HG03095 (cell line): ENCODE measurements around the gene FNDC11.
"Not testable (repeated sequence)": the region's sequence is repeated elsewhere in the genome, so short reads cannot be mapped to it uniquely, and the experiment has no call there.

Source experiments
- ATAC-seq: cut with Tn5 transposase; IDR thresholded peaks from one replicate; pipeline ENCODE4 v1.9.1; 2021; ENCODE audit warnings: moderate library complexity; ENCODE audit not compliant: unreplicated experiment

The FNDC11 gene

DNA sequence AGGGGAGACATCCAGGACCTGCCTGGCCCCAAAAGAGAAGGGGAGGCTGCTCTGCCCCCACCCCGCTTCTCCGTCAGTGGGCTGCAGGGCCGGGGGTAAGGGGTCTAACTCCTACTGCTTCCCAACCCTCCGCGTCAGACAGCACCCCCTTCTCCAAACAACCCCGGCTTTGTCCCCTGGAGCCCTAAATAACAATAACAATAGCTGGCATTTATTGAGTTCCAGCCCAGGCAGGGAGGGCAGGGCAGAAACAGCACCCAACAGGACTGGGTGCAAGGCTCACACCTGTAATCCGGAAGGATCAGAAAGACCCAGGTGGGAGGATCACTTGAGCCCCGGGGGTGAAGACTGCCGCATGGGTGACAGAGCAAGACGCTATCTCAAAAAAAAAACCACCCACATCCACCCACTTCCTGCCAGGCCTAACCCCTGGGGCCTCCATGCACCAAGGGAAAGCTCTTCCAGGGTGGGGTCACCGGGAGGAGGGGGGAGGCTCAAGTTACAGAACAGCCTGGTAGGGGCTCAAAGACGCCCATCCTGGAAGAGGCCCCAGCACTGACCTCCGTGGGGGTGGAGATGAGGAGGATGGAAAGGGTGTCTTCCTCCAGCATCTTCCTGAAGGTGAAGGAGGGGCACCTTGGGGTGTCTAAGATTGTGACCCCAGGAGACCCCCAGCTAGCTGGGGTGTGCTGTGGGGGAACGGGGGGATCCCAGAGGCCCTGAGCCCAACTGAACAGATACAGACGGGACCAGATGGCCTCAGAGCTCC is 1.3 kb upstream of the FNDC11 start:
- no peak for ATAC-seq

DNA sequence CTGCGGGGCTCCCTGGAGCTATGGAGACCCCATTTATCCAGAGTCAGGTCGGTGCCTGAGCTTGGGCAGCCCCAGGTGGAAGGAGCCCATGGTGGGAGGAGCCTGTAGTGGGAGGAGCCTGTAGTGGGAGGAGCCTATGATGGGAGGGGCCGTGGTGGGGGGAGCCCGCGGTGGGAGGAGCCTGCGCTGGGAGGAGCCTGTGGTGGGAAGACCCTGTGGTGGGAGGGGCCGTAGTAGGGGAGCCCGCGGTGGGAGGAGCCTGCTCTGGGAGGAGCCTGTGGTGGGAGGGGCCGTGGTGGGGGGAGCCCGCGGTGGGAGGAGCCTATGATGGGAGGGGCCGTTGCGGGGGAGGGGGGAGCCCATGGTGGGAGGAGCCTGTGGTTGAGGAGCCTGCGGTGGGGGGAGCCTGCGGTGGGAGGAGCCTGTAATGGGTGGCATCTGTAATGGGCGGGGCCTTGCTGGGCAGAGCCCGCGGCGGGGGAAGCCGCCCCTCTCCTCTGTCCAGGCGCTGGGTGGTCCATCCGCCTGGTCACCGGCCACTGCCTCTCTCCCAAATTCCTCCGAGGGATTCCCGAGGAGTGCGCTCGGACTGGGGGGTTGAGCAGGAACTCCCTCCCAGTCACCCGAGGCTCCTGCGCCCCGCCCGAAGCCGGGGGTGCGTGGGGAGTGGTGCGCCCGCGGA is 567 bp upstream of the FNDC11 start:
- ATAC-seq, result no peak

DNA sequence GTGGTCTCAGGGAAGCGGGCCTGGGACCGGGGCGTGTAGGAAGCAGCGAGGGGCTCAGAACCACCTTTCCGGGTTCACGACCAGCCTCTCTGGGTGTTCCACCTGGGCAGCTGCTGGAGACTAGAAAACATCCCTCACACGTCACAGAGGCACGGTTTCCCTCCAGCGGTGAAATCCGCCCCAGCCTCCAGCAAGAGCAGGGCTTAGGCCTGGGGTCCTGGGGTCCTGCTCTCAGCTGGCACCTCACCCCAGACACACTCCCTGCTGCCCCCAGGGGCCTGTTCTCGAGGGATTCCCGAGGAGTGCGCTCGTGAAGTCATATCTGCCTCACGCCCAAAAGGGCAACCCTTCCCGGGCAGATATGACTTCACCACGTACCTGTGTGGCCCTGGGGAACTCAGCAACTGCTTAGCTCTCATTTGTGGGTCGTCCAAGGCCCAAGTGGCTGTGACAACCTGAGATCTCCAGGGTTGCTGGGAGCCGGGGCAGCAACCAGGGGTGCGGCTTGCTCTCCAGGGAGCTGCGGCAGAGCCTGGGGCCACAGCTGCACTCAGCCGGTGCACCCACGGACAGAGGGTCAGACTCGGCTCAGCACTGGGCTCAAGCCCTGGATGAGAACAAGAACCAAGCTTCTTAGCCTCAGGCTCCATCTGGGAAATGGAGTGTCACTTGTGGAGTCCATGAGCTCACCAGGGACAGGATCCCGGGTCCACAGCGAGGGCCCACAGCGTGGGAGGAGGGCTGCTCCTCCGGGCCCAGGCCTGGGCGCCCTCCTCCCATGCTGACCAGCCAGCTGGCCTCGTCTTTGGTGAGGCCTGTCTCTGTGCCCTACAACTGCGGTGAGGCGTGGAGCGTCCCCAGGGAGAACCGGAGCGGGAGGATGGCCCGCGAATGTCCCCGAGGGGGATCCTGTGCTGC is 661 bp downstream of the FNDC11 start:
- ATAC-seq, result no peak

DNA sequence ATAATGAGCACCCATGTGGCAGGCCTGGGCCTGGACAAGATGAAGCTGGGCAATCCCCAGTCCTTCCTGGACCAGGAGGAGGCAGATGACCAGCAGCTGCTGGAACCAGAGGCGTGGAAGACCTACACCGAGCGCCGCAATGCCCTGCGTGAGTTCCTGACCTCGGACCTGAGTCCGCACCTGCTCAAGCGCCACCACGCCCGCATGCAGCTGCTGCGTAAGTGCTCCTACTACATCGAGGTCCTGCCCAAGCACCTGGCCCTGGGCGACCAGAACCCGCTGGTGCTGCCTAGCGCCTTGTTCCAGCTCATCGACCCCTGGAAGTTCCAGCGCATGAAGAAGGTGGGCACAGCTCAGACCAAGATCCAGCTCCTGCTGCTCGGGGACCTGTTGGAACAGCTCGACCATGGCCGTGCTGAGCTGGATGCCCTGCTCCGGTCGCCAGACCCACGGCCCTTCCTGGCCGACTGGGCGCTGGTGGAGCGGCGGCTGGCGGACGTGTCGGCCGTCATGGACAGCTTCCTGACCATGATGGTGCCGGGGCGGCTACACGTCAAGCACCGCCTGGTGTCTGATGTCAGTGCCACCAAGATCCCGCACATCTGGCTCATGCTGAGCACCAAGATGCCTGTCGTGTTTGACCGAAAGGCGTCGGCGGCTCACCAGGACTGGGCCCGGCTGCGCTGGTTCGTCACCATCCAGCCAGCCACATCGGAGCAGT is 1.9 kb downstream of the FNDC11 start:
- ATAC-seq, result no peak

DNA sequence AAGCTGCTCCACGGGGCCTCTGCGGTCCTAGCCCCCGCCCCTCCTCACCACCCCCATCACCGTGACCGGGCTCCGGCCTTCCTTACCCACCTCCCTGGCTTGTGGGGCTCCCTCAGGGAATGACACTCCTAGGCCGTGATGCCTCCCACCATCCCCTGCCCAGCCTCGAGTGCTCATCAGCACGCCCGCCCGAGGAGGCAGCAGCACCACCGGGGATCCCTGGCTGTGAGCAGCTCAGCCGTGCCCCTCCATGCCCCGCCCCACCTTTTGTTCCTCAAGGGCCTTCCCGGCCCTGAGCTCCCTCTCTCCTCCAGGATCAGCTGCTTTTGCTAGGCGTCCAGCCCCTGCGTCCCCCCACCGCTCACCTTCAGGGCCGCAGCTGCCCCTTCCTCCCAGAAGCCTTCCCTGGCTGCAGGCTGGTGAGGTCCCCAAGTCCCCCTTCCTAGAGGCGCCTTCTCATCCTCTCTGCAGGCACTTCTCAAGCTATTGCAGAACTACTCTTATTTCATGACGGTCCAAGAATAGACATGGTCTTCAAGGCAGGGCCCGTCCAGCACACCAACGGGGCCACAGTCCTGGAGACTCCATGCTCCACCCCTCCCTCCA is 3.0 kb downstream of the FNDC11 start:
- ATAC-seq, result no peak

DNA sequence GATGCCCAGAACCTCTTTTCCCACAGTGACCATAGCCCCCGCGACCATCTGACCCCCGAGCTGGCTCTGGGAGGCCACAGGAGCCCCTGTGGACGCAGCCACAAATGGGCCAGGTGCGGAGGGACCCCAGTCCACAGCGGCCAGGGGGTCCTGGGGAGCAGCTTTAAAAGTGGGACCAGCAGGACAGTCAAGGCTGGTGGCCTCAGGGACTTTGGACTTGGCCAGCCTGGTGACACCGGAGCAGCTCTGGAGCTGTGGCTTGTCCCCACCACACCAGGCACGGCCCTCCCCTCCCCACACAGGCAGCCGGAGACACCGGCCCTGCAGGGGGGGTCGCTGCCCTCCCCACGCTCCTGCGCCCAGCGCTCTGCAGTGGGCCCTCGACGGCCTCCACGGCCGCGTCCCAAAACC is 3.5 kb downstream of the FNDC11 start:
- ATAC-seq, result no peak

DNA sequence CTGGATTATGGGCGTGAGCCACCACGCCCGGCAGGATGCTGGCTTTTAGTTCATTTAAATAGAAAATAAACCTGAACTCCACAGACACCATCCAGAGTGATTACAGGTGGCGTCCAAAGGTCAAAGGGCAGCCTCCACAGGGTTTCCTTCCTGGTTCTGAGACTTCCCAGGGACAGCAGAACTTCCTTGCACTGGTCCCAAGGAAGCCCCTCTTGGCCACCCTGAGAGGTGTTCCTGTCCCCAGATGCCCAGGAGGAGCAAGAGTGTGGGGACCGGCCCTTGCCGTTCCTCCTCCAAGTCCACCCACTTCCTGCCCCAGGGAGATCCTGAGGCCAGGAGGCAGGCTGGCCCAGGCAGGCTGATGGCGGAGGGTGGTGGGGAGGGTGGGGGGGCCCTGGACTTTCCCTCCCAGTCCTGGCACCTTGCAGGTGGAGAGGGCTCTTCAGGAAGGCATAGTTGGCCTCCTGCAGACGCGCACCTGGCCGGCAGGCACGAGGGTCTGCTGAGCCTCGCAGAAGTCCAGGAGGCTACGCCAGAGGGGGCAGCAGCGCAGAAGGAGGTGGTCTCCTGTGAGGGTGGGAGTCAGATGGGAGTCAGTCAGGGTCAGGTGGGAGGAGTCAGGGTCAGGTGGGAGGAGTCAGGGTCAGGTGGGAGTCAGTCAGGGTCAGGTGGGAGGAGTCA is 5.0 kb downstream of the FNDC11 start:
- ATAC-seq, result no peak

DNA sequence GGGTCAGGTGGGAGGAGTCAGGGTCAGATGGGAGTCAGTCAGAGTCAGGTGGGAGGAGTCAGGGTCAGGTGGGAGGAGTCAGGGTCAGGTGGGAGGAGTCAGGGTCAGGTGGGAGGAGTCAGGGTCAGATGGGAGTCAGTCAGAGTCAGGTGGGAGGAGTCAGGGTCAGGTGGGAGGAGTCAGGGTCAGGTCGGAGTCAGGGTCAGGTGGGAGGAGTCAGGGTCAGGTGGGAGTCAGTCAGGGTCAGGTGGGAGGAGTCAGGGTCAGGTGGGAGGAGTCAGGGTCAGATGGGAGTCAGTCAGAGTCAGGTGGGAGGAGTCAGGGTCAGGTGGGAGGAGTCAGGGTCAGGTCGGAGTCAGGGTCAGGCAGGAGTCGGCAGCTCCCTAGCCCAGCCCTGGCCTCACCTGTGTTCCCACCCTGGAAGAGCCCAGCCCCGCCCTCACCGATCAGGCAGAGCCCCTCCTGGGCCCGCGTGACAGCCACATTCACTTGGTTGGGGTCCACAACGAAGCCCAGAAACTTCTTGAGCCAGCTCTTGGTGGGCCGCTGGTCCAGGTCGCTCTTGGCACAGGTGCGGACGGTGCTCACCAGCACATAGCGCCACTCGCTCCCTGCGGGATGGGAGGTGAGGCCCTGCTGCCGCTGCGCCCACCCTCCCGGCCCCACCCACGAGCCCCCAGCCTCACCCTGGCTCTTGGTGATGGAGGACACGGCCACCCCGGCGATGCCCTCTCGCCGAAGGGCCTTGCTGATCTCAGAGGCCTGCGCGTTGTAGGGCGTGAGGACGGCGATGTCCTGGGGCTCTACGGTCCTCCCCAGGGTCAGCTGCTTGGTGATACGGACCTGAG is 5.8 kb downstream of the FNDC11 start:
- not testable (repeated sequence) for ATAC-seq

DNA sequence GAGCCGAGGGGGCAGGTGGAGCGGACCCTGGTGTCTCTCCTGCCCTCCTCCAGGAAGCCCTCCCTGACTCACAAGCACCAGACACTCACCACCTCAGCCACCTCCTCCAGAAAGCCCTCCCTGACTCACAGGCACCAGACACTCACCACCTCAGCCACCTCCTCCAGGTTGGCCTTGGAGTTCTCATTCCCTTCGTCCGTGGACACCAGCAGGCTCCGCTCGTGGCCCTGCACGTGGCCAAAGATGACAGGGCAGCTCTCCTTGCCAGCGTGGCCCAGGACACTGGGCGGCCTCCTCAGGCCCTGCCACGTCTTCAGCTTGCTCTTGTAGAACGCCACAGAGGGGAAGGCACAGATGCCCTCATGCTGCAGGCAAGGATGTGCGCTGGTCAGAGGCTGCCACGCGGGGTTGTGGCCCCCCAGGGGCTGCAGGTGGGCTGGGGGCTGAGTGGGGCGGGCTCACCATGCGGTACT is 6.4 kb downstream of the FNDC11 start:
- no peak for ATAC-seq

DNA sequence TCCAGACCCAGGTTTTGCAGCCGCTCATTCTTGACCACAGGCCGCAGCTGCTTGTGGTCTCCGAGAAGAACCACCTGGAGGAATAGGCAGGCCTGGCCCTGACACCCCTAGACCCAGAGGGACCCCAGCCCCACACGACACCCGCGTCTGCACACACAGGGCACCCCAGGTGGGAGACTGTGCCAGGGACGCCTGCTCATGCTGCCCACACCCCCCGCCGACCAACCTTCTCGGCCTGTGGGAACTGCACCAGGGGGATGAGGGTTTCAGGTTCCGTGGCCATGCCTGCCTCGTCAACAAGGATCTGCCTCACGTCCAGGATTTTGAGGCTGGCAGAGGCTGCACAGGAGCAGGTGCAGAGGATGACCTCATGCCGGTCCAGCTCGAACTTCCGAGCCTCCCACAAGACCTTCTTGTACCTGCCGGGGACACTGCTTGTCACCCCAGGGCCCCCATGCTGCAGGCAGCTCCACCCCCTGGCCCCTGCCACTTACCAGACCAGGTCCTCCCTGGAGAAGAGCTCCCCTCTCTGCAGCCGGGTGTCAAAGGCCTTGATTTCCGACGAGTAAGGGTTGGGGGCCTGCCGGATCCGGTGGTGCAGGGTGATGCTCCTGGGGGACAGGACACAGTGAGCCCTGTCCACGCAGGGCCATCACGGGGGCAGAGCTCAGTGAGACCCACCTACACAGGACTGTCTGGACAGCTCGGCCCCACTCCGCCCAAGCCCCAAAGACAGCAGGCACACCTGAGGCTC is 7.1 kb downstream of the FNDC11 start:
- no peak for ATAC-seq

DNA sequence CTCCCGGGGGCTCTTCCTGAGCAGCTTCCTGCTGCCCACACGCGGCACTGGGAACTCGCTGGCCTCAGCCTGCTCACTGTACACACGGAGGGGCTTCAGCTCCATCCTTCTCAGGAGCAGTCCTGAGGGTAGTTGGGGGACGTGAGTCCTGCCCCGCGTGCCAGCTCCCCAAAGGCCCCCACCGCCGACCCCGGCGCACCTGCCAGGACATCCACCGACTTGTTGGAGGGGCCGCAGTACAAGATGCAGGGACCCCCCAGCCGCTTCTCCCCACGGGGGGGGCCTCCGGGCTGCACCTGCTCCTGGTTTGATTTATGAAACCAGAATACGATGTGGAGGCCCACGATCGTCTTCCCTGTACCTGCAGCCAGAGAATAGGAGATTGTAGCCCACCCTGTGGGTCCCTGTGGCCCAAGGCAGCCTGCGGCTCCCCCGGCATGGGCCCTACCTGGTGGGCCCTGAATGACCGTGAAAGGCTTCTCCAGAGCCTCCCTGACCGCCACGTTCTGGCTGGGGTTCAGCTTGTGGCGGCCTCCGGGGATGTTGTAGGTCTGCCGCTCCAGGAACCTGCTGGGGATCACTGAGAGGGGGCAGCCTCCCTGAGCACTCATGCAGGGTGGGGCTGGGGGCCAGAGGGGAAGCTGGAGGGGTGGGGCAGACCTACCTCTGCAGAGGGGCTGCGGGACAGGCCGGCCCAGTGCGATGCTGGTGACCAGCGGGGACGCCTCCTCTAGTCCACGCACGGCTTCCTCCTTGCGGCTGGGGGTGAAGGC is 7.9 kb downstream of the FNDC11 start:
- no peak for ATAC-seq

DNA sequence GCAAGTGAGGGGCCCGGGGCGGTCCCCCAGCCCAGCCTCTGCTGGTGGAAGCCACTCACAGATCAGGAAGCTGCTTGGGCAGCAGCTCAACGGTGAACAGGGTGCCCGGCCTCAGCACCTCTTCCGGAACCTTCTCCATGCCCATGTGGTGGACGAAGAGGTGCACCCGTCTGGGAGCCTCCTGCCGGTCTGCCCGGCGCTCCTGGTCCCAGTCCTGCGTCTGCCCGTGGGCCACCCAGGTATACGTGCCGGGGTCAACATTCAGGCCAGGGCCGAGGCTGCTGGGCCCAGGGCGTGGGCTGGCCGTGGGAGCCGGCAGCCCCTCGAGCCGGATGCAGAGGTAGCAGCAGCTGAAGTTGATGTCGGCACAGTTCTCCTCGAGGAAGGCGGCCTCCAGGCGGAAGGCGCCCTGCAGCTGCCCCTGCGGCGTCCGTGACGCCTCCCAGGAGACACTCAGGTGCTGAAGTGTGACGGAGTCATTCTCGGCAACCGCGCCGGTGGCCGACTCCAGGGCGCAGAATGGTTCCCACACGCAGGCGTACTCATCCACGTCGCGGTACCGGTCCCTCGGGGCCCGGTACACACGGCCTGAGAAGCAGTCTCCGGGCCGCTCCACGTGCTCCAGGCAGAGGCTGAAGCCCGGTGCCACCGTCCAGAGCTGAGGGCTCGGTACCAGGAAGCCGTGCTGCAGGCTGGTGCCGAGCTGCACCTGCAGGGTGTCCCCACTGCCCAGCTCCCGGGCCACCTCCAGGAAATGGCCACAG is 8.7 kb downstream of the FNDC11 start:
- no peak for ATAC-seq

DNA sequence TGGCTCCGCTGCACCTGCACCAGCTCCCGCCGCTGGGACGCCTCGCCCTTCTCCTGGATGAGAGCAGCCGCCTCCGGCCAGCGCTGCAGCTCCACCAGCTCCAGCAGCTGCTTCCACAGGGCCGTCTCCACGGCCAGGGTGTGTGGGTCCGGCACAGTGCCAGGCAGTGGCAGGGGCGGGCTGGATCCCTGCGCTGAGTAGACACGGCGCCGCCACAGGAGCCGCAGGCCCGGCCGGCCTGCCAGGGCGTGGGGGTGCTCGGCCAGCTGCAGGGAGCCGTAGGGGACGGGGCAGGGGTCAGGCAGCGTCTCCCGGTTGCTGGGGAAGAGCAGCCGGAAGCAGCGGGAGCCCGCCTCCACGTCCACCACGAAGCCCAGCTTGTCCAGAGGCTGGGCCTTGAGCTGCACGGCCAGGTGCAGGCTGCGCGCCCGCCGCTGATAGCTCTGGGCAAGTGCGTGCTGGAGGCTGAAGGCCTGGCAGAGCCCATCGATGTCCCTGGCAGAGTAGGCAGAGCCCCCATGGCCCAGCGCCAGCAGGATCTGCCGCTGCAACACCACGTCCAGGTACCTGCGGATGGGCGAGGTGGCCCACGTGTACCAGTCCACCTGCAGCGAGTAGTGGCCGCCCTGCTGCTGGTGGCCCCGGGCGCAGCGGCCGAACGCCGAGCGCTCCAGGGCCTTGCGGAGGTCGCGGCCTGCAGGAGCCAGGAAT is 9.4 kb downstream of the FNDC11 start:
- ATAC-seq, result no peak

DNA sequence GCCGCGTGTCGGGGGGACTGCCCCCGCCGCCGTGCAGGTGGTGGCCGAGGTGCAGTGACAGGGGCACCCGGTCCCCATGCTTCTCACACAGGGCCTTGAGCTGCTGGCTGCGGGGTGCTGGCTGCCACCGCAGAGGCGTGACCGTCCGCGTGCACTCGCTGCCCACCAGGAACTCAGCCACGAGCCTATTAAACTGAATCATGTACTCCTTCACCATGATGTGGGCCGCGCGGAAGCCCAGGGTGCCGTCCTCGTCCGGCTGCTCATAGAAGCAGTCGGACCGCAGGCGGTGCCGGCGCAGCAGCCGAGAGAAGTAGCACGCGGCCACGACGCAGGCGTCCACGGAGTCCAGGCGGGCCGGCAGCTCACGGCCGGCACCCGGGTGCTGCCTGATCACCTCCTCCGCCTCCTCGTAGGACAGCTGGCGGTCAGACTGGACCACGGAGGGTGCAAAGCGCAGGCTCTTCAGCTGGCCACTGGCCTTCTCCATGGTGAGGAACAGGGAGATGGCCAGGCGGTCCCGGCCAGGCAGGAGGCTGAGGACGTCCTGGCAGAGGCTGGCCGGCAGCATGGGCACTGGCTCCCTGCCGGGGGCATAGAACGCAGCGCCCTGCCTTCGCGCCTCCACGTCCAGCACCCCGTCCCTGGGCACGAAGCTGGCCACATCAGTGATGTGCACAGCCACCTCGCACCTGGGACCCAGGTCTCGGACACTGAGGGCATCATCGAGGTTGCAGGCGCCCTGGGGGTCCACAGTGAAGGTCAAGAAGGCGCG is 10.3 kb downstream of the FNDC11 start:
- no peak for ATAC-seq

DNA sequence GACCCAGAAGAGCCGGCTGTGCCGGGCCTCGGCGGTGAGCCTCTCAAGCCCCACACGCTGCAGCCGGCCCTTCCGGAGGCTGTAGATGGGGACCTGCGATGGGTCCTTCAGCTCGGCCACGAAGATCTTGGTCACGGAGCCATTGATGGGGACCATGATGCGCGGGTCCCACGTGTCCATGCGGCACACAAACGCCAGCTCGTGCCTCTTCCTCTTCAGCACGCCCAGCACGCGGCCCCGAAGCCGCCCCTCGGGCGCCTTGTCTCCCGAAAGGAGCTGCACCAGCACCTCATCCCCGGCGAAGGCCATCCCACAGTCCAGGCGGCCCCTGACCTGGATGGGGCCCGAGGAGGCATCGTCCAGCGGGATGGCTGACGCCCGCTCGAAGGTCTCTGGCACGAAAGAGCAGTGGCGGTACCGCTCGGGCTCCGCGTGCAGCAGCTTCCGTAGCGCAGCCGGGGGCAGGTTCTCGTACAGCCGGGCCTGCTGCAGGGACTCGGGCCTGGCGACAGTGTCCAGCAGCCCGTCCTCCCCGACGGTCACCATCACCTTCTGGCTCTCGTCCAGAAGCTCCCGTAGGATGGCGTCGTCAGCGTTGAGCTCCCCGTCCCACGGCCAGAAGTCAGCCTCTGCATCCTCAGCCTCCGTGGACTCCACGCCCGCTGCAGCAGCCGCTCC is 11.2 kb downstream of the FNDC11 start:
- no peak for ATAC-seq
